HUES6 (cell line): ENCODE measurements around the gene CHCHD6.

Source experiments
- H3K27ac ChIP-seq: 2 replicates; pipeline ENCODE4 v1.7.0; 2013; ENCODE audit warnings: low read depth, mild to moderate bottlenecking, low read length, inconsistent platforms
- H3K27me3 ChIP-seq: 2 replicates; pipeline ENCODE4 v1.6.1; 2013; ENCODE audit warnings: low read length; ENCODE audit not compliant: control insufficient read depth, insufficient read depth
- H3K36me3 ChIP-seq: 2 replicates; pipeline ENCODE4 v1.6.1; 2013; ENCODE audit warnings: low read length; ENCODE audit not compliant: control insufficient read depth, insufficient read depth
- H3K4me1 ChIP-seq: 2 replicates; pipeline ENCODE4 v1.6.1; 2013; ENCODE audit warnings: low read length; ENCODE audit not compliant: control insufficient read depth, insufficient read depth
- H3K4me3 ChIP-seq: 2 replicates; pipeline ENCODE4 v1.5.1; 2013; ENCODE audit warnings: low read depth, low read length
- H3K9ac ChIP-seq: one replicate; pipeline ENCODE4 v1.6.1; 2013; ENCODE audit warnings: mild to moderate bottlenecking, low read length
- H3K9me3 ChIP-seq: 2 replicates; pipeline ENCODE4 v1.6.1; 2013; ENCODE audit warnings: low read depth, low read length; ENCODE audit not compliant: control insufficient read depth, insufficient read depth

Gene CHCHD6

DNA sequence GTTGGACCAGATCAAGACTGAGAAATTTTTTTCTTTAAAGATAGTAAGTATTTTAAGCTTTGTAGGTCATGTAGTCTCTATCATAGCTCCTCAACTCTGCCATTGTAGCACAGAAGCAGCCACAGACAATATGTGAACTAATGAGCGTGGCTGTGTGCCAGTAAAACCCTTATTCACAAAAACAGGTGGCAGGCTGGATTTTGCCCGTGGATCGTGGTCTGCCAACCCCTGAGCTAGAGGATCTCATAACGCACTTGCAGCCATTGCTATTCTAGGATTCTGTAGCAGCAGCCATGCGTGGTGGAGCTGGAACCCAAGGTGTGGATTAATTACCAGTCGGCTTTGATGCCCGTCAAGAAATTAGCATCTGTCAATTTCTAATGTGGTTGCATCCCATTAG, 210.2 kb downstream of the CHCHD6 start:
- no peaks in the 10 kb centered on the region for H3K27me3 ChIP-seq
- H3K9me3 ChIP-seq = no peaks in the 10 kb centered on the region
- no peak overlapping the region for H3K9ac ChIP-seq
- no peak overlapping the region for H3K4me3 ChIP-seq
- H3K4me1 ChIP-seq = peaks cover 20% of the 10 kb centered on the region
- H3K36me3 ChIP-seq = 0 out of 2 replicates have a peak, but pooled peaks cover 4% of the 10 kb centered on the region
- no peak overlapping the region for H3K27ac ChIP-seq

DNA sequence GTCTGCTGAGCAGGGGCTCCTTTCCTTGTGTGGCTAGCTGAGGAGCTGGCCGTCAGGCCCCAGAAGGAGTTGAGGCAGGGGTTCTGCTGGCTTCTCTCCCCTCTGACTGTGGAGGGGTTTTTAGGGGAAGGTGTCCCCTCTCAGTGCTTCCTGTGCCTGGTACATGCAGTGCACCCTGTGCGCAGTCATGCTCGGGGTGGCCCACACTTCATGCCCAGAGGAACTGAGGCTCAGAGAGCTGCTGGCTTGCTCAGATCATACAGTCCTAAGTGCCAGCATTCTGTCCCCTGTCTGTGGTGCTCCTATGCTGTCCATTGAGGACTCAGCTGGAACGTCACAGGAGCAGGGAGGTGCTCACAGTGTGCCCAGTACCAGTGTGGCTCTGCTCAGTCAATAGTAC, 211.0 kb downstream of the CHCHD6 start:
- no peak overlapping the region for H3K27ac ChIP-seq
- no peak overlapping the region for H3K4me3 ChIP-seq
- no peaks in the 10 kb centered on the region for H3K9me3 ChIP-seq
- H3K27me3 ChIP-seq = no peaks in the 10 kb centered on the region
- H3K9ac ChIP-seq = no peak overlapping the region
- peaks cover 16% of the 10 kb centered on the region for H3K4me1 ChIP-seq
- 0 out of 2 replicates have a peak, but pooled peaks cover 4% of the 10 kb centered on the region for H3K36me3 ChIP-seq

- Histone ChIP-seq H3K4me1 (peaks cover 12% of the 10 kb centered on the region), H3K27me3 (no peaks in the 10 kb centered on the region), H3K9ac (no peak overlapping the region), H3K4me3 (no peak overlapping the region), H3K9me3 (no peaks in the 10 kb centered on the region), H3K27ac (no peak overlapping the region), H3K36me3 (0 out of 2 replicates have a peak, but pooled peaks cover 4% of the 10 kb centered on the region)
Measured at GRCh38 chr3:126916546-126916945, 212.5 kb downstream of the CHCHD6 start.

- Histone ChIP-seq H3K27ac (no peak overlapping the region), H3K36me3 (0 out of 2 replicates have a peak, but pooled peaks cover 4% of the 10 kb centered on the region), H3K4me1 (peaks cover 4% of the 10 kb centered on the region; the same call in 1 of the 2 replicates), H3K9ac (no peak overlapping the region), H3K9me3 (no peaks in the 10 kb centered on the region), H3K4me3 (no peak overlapping the region), H3K27me3 (no peaks in the 10 kb centered on the region)
Measured at GRCh38 chr3:126917232-126917804, 213.3 kb downstream of the CHCHD6 start.

- no peaks in the 10 kb centered on the region for H3K9me3 ChIP-seq
- H3K9ac ChIP-seq = no peak overlapping the region
- H3K36me3 ChIP-seq = 0 out of 2 replicates have a peak, but pooled peaks cover 4% of the 10 kb centered on the region
- H3K4me3 ChIP-seq = no peak overlapping the region
- H3K27me3 ChIP-seq = no peaks in the 10 kb centered on the region
- H3K27ac ChIP-seq = no peak overlapping the region
- H3K4me1 ChIP-seq = peaks cover 2% of the 10 kb centered on the region; the same call in 1 of the 2 replicates
Measured at GRCh38 chr3:126918355-126918821, 214.3 kb downstream of the CHCHD6 start.

- H3K4me1 ChIP-seq = peaks cover 3% of the 10 kb centered on the region; the same call in 1 of the 2 replicates
- H3K36me3 ChIP-seq = 0 out of 2 replicates have a peak, but pooled peaks cover 4% of the 10 kb centered on the region
- H3K9me3 ChIP-seq = no peaks in the 10 kb centered on the region
- no peak overlapping the region for H3K4me3 ChIP-seq
- no peaks in the 10 kb centered on the region for H3K27me3 ChIP-seq
- H3K9ac ChIP-seq = no peak overlapping the region
- no peak overlapping the region for H3K27ac ChIP-seq
Measured at GRCh38 chr3:126921085-126921824, 217.2 kb downstream of the CHCHD6 start.

DNA sequence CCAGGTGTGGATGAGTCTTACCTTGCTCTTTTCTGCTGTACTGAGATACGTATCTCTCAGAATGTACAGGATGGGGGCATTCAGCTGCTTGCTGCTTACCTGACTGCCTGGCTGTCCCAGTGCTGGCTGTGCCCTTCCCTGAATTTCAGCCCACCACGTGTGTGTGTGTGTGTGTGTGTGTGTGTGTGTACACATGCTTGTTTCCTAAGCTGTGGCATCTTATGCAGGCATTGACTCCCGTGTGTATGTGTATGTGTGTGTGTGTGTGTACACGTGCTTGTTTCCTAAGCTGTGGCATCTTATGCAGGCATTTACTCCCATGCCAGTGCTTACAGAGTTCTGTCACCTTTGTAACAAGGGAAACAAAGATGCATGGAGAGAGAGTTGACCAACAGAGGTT, 218.4 kb downstream of the CHCHD6 start:
- H3K36me3 ChIP-seq = no peaks in the 10 kb centered on the region
- no peak overlapping the region for H3K27ac ChIP-seq
- H3K27me3 ChIP-seq = no peaks in the 10 kb centered on the region
- H3K4me1 ChIP-seq = peaks cover 11% of the 10 kb centered on the region; the same call in 1 of the 2 replicates
- no peak overlapping the region for H3K9ac ChIP-seq
- H3K9me3 ChIP-seq = no peaks in the 10 kb centered on the region
- H3K4me3 ChIP-seq = no peak overlapping the region

DNA sequence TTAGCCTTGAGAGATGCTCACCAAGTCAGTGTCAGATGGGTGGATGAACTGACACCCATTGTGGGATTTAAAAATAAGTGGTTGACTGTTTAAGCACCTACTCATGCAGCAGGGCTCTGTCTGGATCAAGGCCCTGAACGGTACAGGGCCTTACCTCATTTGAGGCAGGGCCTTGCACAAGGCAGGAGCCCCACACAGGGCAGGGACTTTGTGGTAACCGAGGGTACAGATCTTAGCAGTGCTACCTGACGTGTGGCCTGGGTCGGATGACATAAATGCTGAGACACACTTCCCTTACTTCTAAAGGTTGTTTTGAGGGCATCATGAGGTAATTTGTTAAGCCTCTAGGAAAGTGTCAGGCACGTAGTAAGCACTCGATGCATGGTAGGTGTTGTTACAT, 219.4 kb downstream of the CHCHD6 start:
- Histone ChIP-seq H3K4me1 (peaks cover 11% of the 10 kb centered on the region; the same call in 1 of the 2 replicates), H3K27ac (no peak overlapping the region), H3K9me3 (no peaks in the 10 kb centered on the region), H3K27me3 (no peaks in the 10 kb centered on the region), H3K36me3 (no peaks in the 10 kb centered on the region), H3K4me3 (no peak overlapping the region), H3K9ac (no peak overlapping the region)

DNA sequence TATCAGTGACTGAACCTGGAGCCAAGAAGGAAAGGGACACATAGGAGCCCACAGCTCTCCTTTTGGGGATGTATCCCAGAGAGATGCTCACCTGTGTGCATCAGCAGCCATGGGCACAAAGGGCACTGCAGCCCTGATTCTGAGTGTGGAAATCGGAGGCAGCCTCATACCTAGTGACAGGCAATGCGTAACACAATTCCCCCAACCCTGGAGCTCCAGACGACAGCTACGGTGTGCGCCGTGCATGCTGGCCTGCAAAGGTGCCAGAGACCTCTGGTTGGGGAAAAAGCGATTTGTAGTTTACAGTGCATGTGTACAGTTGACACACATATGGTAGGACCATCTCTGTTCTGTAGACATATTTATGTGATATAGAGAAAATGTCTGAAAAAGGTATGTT, 219.9 kb downstream of the CHCHD6 start:
- Histone ChIP-seq H3K4me3 (no peak overlapping the region), H3K36me3 (no peaks in the 10 kb centered on the region), H3K27me3 (no peaks in the 10 kb centered on the region), H3K9me3 (no peaks in the 10 kb centered on the region), H3K9ac (no peak overlapping the region), H3K4me1 (peaks cover 11% of the 10 kb centered on the region; the same call in 1 of the 2 replicates), H3K27ac (no peak overlapping the region)

DNA sequence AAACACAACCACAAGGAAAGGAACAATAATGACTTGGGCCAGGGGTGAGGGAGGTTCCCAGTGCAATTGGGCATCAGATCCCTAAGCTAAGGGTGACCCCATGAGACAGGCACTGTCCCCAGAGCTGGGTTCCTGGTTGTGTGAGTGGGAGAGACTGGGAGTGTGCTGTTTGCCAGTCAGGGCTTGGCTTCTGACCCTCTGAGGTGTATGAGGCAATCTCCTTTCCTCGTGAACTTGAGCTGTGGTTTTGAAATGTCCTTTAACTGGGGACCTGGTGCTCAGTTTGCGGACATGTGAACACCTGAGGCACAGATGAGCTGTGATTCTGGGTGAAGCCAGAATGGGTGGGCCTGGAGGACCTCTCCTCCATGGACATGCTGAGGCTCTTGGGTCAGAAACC, 220.4 kb downstream of the CHCHD6 start:
- H3K27me3 ChIP-seq = no peaks in the 10 kb centered on the region
- no peaks in the 10 kb centered on the region for H3K36me3 ChIP-seq
- no peak overlapping the region for H3K4me3 ChIP-seq
- H3K27ac ChIP-seq = no peak overlapping the region
- H3K9me3 ChIP-seq = no peaks in the 10 kb centered on the region
- peaks cover 11% of the 10 kb centered on the region; the same call in 1 of the 2 replicates for H3K4me1 ChIP-seq
- H3K9ac ChIP-seq = no peak overlapping the region
